NCI-H1417 (cell line): ENCODE data around the gene ATMIN.

ENCODE experiments used
- DNase-seq, 3 experiments: peaks; one replicate each; lab custom pipeline; 2025; lab: John Stamatoyannopoulos, UW

ATMIN gene

DNA sequence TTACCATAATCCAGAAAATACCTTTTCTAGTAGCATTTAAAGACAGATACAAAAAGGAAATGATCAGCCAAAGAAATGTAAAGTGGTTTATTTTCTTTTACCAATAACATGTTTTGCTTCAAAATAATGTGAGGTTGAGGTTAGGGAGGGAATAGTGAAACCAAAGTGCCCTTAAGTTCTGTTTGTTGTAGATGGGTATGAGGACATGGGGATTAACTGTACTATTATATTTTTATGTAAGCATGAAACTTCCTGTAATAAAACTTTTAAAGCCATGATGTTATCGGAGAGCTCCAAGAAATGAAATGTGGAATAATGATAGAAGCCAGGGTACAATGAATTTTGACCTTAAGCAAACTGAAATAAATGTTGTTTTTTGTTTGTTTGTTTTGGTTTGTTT lies 31.5 kb downstream of the ATMIN start:
- DNase-seq = no peak

DNA sequence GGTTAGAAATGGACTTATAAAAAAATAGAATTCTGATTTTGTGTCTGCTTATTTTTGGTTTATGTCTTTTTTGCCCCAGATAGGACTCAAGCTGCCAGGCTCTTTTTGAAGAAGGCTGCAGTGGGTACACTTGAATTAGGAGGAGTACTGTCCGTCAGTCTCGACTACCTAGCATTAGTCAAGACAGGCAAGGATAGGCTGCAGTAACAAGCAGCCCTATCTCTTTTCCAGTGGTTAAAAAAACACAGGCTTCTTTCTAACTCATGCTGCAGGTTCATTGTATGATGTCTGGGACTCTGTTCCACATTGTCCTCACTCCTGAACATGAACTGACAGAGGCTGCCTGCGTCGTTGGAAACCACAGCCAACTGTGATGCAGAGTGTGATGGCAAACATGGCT lies 33.4 kb downstream of the ATMIN start:
- no peak for DNase-seq

DNA sequence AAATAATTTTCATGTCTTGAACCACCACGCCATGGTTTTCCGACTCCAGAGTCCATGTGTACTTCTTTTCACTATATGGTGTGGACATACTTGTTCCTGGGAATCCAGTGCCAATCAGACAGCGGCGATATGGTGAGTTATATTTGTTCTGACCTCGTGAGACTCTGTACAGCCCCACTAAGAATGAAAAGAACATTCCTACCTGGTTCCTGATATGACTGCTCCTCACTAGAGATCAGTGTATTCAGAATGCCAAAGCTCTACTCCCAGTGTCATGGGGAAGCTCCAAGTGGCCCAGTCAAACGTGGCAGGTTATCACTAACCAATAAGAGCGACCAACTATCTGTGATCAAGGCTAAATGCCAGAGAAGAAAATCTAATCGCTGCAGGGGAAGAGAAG lies 35.3 kb downstream of the ATMIN start:
- DNase-seq = no peak

DNA sequence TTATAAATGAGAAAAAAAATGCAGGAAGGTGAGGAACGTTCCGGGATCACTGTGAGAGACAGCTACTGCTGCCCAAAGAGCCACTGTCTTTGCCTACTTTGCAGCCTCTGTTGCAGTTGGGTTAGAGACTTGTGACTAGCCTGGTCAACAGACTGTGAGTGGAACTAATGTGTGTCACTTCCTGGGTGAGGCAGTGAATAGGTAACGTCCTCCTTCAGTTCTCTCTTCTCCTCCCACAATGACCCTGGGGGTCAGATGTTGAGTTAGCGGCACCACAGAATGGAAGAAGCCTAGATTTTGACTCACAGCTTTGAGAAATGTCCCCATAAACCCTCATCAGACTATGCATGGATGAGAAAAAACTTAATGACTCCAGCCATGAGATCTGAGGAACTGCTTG lies 36.2 kb downstream of the ATMIN start:
- no peak for DNase-seq

DNA sequence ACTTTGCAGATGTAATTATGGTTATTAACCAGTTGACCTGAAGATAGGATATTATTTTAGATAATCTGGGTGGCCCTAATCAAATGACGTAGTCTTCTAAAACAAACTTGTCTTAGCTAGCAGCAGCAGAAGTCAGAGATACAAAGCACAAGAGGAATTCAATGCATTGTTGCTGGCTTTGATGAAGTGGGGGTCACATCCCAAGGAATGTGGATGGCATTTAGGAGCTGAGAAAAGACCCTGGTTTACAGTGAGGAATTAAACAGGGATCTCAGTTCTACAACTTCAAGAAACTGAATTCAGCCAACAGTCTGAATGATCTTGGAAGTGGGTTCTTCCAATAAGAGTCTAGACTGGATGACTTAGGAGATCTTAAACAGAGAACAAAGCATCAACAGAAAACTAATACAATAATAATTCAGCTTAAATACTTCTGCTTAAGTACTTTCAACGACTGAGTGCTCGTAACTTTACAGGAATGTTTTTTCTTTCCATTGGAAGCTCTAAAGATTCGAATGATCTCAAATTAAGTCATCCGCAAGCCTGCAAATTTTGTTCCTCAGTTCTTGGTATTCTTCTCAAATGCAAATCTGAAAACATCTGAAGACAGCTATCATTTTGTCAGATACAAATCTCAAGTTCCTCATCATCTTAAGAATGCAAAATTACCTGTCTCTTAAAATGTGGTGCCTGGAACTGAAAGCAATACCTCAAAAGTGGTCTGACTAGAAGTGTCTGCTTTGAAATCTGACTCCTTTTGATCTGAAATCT lies 38.1 kb downstream of the ATMIN start:
- no peak for DNase-seq

DNA sequence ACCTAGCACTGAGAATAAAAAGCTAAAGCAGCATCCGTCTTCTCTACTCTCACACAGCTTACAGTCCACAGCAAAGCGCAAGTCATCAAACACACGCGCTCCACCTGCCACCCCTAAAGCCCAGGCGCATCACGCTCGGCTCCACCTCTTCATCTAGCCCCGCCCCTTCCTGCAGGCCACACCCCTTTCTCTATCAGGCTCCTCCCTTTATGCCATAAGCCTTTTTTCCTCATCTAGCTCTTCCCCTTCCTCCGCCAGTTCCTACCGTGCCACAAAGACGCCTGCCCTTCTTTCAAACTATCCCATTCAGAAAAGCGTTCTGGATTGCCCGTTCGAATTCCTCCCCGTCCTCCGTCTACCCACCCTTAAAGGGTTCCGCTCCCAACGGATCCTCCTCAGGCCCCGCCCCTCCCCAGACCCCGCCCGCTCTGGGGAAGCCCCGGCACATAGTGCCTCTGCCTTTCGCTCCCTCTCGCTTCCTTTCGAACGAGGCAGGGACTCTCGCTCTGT lies 41.0 kb downstream of the ATMIN start:
- DNase-seq = peak; percentile 84 to 98 (median 97)

DNA sequence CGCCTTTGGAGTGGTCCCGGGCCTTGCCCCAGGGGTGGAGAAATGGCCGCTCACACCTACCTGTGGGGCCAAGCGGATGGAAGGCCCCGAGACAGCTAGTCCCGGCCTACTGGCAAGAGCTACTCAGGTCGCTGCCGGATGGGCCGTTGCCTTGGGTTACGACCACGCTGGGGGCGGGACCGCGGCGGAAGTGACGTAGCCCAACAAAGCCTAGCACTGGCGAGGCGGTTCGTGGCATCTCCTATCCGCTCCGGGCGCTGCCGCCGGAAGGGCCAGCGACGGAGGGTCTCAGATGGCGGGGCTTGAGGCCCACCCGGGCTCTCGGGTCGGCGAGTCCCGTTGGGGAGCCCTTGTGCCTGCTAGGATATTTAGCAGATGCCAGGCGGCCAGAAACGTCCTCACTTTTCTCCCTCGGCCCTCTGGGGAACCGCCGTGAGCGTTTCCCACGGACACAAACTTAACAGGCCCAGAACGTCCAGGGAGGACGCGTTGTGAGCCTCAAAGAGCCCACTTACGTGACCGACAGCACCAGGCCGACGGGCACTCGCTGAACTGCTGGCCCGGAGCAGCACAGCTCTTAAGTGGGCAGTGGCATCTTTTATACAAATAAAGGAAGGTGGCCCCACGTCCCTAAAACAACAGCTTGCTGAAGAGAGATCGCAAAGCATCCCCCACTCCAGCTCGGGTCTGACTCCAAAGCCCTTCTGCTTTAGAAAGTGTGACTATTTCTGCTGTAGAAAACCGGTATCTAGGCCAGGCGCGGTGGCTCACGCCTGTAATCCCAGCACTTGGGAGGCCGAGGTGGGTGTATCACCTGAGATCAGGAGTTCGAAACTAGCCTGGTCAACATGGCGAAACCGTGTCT lies 41.7 kb downstream of the ATMIN start, which contains the start of gene C16orf46:
TSS of gene C16orf46 (minus strand) at position 163 of the 865 bp plus-strand sequence. CDS start 13,283 bp downstream, outside the sequence.
- DNase-seq = peak; percentile 91 to 98 (median 97)

DNA sequence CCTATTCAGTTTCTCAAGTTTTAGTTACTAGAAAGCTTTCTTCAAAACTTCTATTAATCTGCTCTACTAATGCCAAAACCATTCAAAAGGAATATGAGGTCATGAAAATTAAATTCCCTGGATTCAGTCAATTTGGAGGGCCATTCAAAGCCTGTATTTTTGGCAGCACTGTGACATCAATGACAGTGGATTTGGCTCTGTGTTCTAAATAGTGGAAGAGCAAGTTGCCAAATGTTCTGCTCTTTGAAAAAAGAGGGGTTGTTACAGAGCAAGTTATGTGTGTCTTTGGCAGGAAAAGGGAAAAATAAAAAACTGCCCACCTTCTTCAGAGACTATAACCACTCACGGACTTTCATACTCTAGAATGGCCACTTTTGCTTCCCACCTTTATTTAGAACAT lies 44.6 kb downstream of the ATMIN start:
- DNase-seq = no peak

DNA sequence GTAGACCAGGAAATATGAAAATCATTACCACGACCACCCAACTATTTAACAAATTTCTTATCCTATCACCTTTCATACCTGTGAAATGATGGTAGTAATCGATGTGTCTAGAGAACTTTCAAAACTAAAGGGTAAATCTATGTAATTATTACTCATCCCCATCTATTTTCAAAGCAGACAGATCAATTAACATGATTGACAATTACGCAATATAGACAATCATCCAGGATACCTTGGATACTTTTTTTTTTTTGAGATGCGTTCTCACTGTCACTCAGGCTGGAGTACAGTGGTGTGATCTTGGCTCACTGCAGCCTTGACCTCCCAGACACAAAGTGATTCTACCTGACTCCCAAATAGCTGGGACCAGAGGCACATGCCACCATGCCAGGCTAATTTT lies 45.4 kb downstream of the ATMIN start:
- DNase-seq = no peak

DNA sequence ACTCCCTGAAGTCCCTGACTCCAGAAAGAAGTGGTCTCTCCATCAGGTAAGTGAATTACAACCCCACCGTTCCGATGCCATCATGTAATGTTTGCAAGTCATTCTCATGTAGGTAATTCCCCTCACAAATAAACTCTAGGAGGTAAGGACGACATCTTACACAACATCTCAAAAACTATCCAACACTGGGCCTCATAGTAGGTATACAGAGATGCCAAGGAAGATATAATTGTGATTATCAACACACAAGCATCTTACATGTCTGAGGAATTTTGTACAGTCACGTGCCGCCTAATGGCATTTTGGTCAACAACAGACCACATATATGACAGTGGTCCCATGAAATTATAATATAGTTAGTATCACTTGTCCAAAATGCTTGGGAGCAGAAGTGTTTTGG lies 53.2 kb downstream of the ATMIN start:
- no peak for DNase-seq

DNA sequence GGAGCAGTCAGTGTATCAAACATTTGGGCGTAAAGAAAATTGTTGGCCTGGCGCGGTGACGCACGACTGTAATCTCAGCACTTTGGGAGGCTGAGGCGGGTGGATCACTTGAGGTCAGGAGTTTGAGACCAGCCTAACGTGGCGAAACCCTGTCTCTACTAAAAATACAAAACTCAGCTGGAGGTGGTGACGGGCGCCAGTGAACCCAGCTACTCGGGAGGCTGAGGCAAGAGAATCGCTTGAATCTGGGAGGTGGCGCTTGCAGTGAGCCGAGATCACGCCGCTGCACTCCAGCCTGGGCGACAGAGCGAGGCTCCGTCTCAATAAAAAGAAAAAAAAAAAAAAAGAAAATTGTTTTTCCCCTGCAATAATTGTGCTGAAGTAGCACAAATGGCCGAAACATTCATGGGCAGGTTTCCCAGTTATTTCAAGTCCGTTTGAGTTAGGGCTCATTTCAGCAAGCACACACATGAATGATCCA lies 59.2 kb downstream of the ATMIN start:
- DNase-seq = no peak

DNA sequence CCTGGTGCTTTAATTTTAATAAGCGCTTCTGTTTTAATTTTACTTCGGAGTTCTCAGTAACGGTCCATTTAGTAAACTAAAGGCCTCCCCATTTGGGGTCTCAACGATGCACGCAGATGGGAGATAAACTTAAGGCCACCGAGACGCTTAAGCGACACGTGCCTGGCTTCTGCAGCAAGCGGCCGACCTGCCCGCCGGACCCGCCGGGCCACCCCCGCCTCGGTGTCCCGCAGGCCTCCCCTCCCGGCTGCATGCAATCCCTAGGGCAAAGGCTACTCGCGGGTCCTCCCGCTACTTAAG lies 60.0 kb downstream of the ATMIN start:
- DNase-seq = no peak

DNA sequence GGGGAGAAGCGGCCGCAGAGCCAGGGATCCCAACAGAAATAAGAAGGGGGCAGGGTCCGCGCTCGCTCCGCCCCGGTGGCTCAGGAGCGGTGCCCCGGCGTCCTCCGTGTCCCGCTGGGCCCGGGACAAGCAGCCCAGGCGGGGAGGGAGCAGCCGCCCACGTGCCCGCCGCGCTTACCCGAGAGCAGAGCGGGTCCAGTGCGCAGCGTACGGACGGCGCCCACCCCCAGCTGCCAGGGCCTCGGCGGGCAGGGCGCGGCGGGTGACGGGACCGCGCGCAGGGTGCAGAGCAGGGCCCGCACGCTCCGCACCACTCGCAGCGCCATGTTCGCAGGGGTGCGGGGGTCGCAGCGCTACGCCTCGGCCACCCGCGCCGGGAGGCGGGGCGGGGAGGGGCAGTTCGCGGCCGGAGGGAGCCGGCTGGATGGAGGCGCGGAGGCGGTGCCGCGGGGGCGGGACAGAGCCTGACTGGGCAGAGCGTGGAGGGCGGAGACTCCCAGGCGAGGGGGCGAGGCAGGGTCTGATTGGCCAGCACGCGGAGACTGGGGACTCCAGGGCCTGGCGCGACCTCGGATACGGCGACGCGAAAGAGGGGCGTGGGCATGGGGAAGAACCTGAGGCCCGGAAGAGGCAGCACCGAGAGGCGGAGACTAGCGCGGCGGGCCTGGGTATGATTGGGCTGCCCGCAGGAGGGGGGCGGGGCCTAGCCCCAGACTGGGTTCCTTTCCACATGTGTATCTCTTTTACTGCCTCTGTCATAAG lies 60.5 kb downstream of the ATMIN start, which contains the start of gene GCSH:
TSS of gene GCSH (minus strand) at position 443 of the 762 bp plus-strand sequence. CDS start at position 326, 117 bp downstream.
- peak; percentile 93 to 98 (median 95) for DNase-seq

DNA sequence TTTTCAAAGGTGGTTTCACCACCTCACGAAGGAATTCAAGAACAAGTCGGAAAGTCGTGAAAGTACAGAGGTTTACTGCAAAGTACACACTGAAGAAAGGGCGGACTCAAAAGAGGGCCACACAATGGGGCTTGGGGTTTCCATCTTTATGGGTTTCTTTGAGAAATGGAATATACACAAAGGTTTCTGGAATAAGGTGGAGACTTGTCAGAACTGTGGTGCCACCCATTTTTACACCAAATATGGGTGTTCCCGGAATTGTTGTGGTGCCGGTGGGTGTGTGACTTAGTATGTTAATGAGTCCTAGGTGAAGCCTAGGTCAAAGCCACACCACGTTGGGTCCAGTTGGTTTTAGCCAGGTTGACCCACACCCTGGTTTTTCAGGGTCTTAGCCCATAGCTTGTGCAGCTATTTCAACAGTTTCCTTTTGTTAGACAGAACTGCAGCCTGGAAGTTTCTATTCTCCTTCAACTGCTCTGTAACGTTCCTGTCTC lies 61.1 kb downstream of the ATMIN start:
- DNase-seq = no peak
